RWPE1 (cell line): ENCODE data around the gene HPRT1.

Experiments
- CTCF ChIA-PET: fragments of 350-600 bp; sonication (Branson Sonifier 250); formaldehyde crosslinking; extraction: SDS; loops from one replicate; lab custom pipeline; 2021; lab: Yijun Ruan, JAX
- POLR2A ChIA-PET: fragments of 400-600 bp; formaldehyde crosslinking; extraction: SDS; loops from one replicate; lab custom pipeline; 2020; ENCODE audit warnings: antibody characterized with exemption; ENCODE audit not compliant: low non-redundant PET; lab: Yijun Ruan, JAX
- DNase-seq: peaks from one replicate; pipeline ENCODE4 v3.0.0; 2012; ENCODE audit warnings: low spot score
- H3K27ac ChIP-seq: fragments of 450-650 bp; 2 replicates; pipeline ENCODE4 v1.5.1; 2017
- TF ChIP-seq, protein P1 (sequence below): fragments of 450-650 bp; conservative IDR thresholded peaks from 2 replicates; pipeline ENCODE4 v1.5.1; 2017; ENCODE audit warnings: low read depth, mild to moderate bottlenecking

The HPRT1 gene

DNA sequence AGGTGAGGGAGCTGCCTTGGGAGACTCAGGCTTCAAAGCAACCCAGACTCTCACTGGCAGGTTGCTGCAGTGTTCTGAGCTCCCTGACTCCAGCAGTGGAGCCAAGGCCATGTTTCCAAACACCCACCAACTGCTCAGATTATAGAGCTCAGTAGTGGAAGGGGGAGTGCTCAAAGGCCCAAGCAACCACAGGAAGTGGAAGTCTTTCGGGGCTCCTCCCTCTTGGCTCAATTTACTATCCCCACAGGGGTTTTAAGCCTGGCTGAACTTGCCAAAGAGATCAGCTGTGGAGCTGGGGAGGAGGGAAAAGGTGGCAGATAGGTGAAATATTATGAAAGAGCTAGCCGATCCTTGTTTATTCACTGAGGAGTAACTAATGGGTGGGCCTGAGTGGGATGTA lies 82.5 kb downstream of the HPRT1 start:
- POLR2A ChIA-PET = no interaction called here
- peak; percentile 51 for DNase-seq
- TF ChIP-seq, protein P1, sequence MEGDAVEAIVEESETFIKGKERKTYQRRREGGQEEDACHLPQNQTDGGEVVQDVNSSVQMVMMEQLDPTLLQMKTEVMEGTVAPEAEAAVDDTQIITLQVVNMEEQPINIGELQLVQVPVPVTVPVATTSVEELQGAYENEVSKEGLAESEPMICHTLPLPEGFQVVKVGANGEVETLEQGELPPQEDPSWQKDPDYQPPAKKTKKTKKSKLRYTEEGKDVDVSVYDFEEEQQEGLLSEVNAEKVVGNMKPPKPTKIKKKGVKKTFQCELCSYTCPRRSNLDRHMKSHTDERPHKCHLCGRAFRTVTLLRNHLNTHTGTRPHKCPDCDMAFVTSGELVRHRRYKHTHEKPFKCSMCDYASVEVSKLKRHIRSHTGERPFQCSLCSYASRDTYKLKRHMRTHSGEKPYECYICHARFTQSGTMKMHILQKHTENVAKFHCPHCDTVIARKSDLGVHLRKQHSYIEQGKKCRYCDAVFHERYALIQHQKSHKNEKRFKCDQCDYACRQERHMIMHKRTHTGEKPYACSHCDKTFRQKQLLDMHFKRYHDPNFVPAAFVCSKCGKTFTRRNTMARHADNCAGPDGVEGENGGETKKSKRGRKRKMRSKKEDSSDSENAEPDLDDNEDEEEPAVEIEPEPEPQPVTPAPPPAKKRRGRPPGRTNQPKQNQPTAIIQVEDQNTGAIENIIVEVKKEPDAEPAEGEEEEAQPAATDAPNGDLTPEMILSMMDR = no peak
- peak overlapping the region; percentile 67 for H3K27ac ChIP-seq
- CTCF ChIA-PET = interaction anchor here (0.7 kb wide), 1 partner anchor 173 kb away, joined by 3 read pairs; no protein-coding TSS in a partner anchor

DNA sequence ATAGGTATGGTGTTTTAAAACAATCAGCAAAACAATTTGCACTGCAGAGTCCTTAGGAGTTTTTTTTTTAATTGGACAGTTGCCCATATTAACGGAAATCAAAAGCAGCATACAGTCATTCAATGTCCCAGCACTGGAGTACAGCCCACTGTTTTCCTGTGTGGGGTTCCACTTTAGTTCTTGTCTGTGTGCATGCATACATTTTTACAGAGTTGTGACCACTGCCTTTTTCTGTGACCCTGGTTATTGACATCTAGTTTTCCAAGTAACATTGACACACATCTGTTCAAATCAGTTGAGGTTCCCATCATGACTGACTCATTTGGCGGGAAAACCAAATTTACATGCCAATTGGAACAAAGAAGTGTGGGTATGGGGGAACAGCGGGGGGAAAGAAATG lies 83.3 kb downstream of the HPRT1 start:
- TF ChIP-seq, protein P1 = no peak
- POLR2A ChIA-PET = no interaction called here
- no peak for DNase-seq
- CTCF ChIA-PET = interaction anchor here (0.7 kb wide), 1 partner anchor 172 kb away, joined by 3 read pairs; no protein-coding TSS in a partner anchor
- H3K27ac ChIP-seq = no peak overlapping the region

DNA sequence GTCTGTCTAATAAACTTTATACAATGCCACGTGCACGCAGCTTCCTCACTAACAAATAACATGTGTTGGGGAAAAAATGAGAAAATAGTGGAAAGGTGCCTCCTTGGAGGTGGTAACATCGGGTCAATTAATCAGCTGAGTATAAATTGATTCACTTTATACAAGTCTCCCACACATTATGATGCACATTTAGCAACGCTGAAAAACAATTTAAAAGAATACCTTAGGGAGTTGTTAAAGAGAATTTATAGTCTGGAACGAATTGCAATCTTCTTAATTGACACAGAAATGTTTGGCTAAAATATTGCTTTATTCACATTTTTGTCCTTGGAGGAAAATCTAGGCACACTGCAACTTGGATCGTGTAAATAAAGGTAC lies 84.2 kb downstream of the HPRT1 start:
- DNase-seq = no peak
- TF ChIP-seq, protein P1 = no peak
- peak overlapping the region; percentile 53 for H3K27ac ChIP-seq
- POLR2A ChIA-PET = no interaction called here
- CTCF ChIA-PET = no interaction called here

DNA sequence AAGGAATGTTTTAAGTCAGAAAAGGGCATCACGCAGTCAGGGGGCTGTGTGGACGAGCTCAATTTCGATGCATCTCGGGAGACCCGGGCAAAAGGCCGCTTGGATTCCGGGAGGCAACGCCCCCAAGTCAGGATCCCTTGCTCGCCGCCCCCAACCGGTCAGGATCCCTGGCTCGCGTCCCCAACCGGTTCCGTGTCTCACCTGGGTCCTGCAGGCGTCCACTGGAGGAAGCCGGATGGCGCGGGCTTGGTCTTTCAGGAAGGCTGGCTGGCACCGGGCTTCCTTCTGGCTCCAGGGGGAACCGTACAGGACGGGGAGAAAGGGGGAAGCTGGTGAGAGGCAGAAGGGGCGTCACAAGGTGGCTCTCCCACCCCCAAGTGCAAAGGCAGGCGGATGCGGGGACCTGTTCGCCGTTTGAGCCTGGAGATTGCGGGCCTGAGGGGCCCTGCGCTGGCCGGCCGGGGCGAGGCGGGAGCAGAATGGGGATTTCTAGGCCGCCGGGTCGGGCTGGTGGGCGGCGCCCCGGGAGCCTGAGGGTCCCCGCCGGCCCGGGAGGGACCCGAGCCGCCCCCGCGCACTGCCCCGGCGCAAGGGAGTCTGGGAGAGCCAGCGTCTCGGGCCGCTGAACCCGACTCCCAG lies 84.7 kb downstream of the HPRT1 start:
- ChIA-PET POLR2A (no interaction called here), CTCF (no interaction called here)
- H3K27ac ChIP-seq = peak overlapping the region; percentile 53
- no peak for DNase-seq
- TF ChIP-seq, protein P1 = no peak

DNA sequence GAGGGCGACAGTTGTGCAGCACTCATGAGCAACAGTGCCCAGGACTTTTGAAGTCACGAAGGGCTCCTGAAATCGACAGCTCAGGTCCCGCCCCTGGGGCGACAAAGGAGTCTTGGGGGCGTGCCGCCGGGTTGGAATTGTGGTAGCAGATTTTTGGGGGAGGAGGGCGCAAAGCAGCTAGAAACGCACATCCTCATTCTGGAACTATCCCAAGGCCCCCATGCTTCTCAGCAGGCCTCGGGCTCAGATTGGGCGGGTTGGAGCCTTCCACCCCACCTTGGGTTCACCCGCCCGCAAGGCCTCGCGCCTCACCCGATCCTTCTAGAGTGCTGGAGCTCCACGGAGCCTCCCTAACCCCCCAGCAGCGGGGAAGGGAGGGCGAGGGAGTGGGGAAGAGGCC lies 85.5 kb downstream of the HPRT1 start:
- ChIA-PET POLR2A (no interaction called here), CTCF (no interaction called here)
- H3K27ac ChIP-seq = peak overlapping the region; percentile 53
- TF ChIP-seq, protein P1 = no peak
- no peak for DNase-seq

DNA sequence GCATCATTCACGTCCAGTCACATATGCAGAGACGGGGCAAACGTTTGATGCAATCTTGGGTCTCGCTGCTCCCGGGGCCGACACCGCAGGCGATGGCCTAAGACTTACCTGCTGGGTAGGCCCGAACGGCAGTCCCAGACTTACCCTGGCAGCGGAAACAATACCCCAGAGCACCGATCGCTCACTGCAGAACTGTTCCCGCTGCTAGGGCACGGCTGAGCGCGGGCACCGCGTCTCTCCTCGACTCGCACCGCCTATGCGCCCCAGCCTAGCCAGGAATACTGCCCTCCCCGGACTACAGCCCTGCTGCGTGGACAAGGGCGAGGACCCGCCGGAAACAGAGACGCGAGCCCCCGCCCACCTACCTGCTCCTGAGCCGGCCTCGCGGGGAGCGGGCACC lies 86.2 kb downstream of the HPRT1 start:
- H3K27ac ChIP-seq = peak overlapping the region; percentile 53
- DNase-seq = no peak
- TF ChIP-seq, protein P1 = no peak
- CTCF ChIA-PET = no interaction called here
- POLR2A ChIA-PET = no interaction called here
